ENCODE measurements around the gene DPM3.

DNA sequence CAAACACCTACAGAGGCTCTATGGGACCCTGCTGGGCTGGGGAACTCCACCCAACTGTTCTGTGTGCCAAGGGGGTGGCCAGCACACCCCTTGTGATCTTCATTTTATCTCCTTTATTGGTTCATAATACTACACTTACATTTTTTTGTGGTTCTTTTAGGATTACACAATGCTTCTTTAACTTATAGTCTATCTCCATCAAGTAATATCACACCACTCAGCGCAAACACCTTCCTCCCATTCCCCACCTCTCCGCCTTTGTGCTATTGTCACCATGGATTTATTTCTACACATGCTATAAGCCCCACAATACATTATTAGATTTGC, 45.7 kb downstream of the DPM3 start:
- TF ChIP-seq, protein P1, sequence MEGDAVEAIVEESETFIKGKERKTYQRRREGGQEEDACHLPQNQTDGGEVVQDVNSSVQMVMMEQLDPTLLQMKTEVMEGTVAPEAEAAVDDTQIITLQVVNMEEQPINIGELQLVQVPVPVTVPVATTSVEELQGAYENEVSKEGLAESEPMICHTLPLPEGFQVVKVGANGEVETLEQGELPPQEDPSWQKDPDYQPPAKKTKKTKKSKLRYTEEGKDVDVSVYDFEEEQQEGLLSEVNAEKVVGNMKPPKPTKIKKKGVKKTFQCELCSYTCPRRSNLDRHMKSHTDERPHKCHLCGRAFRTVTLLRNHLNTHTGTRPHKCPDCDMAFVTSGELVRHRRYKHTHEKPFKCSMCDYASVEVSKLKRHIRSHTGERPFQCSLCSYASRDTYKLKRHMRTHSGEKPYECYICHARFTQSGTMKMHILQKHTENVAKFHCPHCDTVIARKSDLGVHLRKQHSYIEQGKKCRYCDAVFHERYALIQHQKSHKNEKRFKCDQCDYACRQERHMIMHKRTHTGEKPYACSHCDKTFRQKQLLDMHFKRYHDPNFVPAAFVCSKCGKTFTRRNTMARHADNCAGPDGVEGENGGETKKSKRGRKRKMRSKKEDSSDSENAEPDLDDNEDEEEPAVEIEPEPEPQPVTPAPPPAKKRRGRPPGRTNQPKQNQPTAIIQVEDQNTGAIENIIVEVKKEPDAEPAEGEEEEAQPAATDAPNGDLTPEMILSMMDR (IDR thresholded peaks at IDR 0.05) = no peak
- TF ChIP-seq POLR2A (IDR thresholded peaks at IDR 0.05) = no peak
